ENCODE results near the gene CD46.
"Not testable (repeated sequence)": the region's sequence is repeated elsewhere in the genome, so short reads cannot be mapped to it uniquely, and the experiment has no call there.

DNA sequence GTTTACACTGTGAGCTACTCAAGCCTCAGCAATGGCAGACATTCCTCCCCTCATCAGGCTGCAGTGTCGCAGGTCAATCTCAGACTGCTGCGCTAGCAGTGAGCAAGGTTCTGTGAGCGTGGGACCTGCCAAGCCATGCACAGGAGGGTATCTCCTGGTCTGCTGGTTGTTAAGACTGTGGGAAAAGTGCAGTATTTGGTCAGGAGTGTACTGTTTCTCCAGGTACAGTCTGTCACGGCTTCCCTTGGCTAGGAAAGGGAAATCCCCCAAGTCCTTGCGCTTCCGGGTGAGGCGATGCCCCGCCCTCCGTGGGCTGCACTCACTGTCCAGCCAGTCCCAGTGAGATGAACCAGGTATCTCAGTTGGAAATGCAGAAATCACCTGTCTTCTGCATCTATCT, 24.2 kb downstream of the CD46 start:
- TF ChIP-seq, protein P1, sequence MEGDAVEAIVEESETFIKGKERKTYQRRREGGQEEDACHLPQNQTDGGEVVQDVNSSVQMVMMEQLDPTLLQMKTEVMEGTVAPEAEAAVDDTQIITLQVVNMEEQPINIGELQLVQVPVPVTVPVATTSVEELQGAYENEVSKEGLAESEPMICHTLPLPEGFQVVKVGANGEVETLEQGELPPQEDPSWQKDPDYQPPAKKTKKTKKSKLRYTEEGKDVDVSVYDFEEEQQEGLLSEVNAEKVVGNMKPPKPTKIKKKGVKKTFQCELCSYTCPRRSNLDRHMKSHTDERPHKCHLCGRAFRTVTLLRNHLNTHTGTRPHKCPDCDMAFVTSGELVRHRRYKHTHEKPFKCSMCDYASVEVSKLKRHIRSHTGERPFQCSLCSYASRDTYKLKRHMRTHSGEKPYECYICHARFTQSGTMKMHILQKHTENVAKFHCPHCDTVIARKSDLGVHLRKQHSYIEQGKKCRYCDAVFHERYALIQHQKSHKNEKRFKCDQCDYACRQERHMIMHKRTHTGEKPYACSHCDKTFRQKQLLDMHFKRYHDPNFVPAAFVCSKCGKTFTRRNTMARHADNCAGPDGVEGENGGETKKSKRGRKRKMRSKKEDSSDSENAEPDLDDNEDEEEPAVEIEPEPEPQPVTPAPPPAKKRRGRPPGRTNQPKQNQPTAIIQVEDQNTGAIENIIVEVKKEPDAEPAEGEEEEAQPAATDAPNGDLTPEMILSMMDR (conservative IDR thresholded peaks at IDR 0.05): not testable (repeated sequence)
- not testable (repeated sequence) for TF ChIP-seq ZFX (IDR thresholded peaks at IDR 0.05)
